Measurements from ENCODE around the gene PTPN13. TPM values are rescaled to one million over a fixed set of nuclear protein-coding genes. Genes with fewer than 3 reads are reported as not detected.

PTPN13 gene
- total RNA-seq, 1 donor from 2014 or later = 24.9 TPM

DNA sequence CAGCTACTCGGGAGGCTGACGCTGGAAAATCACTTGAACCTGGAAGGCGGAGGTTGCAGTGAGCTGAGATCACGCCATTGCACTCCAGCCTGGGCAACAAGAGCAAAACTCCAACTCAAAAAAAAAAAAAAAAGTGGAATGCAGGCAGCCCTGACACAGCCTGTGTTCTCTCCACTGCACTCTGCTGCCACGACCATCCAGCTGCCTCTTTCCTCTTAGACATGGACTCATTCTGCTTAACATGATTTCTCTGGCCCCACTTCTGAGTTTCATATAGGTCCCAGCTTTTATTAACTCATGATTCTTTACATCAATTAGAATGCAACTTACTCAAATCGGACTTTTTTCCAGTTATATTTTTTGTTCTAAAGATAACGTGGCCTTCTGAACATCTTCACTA, 225.4 kb downstream of the PTPN13 start:
- DNase-seq (ENCODE audit: low spot score) = no peak

DNA sequence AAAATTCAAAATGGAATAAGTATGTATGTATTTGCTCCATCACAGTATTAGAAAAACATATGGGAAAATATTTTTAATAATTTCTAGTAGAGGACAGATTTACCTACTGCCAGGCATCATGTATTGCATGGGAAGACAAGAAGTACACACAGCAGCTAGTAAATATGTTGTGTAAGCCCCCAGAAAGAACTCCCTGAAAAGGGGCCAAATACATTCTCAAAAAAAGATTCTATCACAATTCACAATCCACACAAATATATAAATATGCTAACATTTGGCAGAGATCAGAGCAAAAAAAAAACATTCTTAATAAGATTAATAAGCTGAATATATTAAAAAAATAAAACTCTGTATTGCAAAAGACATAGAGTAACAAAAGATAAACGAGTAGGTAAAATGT, 227.0 kb downstream of the PTPN13 start:
- no peak for DNase-seq (ENCODE audit: low spot score)

- DNase-seq (ENCODE audit: low spot score) = no peak
Observed at GRCh38 chr4:86822136-86822535, 228.0 kb downstream of the PTPN13 start.

- no peak for DNase-seq (ENCODE audit: low spot score)
Observed at GRCh38 chr4:86825511-86825910, 231.4 kb downstream of the PTPN13 start.

- DNase-seq (ENCODE audit: low spot score) = peak; percentile 51
Observed at GRCh38 chr4:86831262-86832130, 237.4 kb downstream of the PTPN13 start.

DNA sequence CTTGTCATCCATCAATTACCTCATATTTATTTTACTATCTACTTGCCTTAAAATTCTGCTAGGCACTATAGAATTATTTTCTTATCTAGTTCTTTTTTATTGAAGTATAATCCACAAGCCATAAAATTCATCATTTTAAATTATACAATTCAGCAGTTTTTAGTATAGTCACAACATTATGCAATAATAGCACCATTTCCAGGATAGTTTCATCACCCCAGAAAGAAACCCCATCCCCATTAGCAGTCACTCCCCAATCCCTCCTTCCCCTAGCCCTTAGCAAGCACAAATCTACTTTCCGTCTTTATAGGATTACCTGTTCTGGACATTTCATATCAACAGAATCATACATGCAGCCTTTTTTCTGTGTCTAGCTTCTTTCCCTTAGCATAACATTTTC, 239.5 kb downstream of the PTPN13 start:
- no peak for DNase-seq (ENCODE audit: low spot score)

- no peak for DNase-seq (ENCODE audit: low spot score)
Observed at GRCh38 chr4:86834901-86835300, 240.8 kb downstream of the PTPN13 start.

GRCh38 chr4:86835677-86836076, 241.6 kb downstream of the PTPN13 start:
- DNase-seq (ENCODE audit: low spot score) = no peak

DNA sequence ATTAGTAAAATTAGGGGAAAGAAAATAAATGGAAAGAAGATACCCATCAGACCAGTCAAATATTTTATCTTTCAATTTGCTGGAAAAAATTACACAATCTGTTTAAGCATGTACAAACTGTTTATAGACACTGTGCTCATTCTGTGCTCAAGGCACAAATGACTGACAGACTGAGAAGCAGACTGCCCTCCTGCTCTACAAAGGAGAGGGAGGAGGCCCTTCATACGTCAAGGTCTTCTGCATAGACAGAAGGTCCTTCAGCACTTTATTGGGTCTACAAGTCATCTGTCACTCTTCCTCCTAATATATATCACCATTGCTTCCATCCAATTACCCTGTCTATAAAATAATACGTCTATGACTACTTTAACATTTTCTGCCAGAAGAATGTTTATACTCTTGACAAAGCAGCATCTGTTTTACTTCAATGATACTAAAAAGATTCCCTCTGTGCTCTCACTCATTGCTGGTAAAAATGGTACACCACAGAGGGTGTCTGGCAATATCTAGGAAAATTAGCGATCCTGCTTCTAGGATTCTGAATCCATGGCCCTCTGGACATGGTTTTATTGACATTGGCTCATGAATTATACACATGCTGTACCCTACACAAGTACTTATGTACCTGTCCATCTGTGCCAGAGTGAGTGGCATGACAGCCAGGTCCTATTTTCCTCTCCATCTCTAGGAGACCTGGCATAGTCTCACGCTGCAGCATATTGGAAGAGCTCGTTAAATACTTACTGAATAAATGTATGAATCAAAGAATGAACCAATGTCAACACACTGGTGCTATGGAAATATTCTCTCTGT, 243.8 kb downstream of the PTPN13 start:
- DNase-seq (ENCODE audit: low spot score) = no peak

DNA sequence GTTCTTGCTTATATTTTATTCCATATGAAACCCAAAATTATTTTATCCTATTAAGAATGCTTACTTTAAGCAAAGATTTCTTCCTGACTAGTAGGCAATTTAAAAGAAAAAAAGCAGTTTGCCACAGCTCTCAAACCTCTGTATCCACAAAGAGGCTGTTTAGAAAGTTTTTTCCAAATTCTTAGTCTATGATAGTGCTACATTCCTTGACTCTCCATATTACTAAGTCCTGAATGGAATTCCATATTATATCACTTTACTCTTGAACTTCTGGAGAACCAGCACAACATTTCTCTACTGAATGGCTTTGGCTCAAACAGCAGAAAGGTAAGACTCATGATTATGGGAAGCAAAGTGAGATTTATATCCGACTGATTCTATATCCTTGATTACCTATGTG, 246.7 kb downstream of the PTPN13 start:
- no peak for DNase-seq (ENCODE audit: low spot score)

DNA sequence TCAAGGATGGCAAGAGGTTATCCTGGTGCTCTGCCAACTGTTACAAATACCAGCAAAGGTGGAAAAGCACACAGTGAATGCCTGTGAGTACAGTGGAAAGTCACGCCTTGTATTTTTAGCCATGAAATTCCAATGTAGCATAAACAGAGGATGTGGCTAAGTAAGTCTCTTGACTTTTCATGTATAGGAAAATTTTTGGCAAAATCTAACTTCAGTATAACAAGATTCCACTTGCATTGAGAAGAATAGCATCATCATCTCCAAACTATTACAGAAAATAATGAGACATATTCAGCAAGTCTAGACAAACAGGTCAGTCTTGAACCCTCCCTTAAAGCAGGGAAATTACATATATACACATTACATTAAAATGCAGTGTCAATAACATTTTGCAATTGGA, 247.2 kb downstream of the PTPN13 start:
- DNase-seq (ENCODE audit: low spot score) = no peak

DNA sequence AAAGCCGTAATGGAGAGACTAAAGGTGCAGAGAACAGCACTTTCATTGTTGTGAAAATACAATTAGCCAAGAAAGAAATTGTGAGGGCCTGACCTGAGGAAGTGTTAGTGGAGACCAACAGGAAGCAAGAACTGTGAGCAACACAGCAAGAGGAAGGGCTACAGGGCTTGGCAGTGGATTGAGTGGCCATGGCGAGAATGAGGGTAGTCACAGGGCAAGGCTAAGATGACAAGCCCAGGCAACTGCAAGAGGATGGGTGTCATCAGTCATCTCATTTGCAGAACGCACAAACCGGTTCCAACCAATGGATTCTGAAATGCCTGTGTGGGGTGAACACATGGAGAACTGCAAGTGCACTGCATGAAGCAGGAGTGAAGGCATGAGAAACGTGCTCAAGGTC, 251.5 kb downstream of the PTPN13 start:
- DNase-seq (ENCODE audit: low spot score) = no peak

- DNase-seq (ENCODE audit: low spot score) = no peak
Observed at GRCh38 chr4:86846921-86847320, 252.8 kb downstream of the PTPN13 start.

- no peak for DNase-seq (ENCODE audit: low spot score)
Observed at GRCh38 chr4:86847571-86847970, 253.5 kb downstream of the PTPN13 start.

GRCh38 chr4:86848136-86848535, 254.0 kb downstream of the PTPN13 start:
- DNase-seq (ENCODE audit: low spot score) = no peak

GRCh38 chr4:86848732-86849619, 254.9 kb downstream of the PTPN13 start, which contains the start of gene SLC10A6:
Gene SLC10A6 (minus strand): TSS chr4:86849384. CDS start chr4:86849115, 269 bp downstream.
- DNase-seq (ENCODE audit: low spot score) = no peak

DNA sequence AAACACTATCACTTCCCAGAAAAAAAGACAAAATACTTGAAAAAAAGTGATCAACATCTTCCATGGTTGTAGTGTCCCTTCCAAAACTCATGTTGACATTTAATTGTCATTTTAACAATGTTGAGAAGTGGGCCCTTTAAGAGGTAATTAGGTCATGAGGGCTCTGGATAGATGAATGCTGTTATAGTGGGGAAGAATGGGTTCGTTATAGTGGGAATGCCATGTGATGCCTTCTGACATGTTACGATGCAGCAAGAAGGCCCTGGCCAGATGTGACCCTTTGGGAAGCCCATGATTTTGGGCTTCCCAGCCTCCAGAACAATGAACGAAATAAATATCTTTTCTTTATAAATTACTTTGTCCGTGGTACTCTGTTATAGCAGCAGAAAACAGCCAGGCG, 259.1 kb downstream of the PTPN13 start:
- DNase-seq (ENCODE audit: low spot score) = no peak

- DNase-seq (ENCODE audit: low spot score) = no peak
Observed at GRCh38 chr4:86855572-86855971, 261.5 kb downstream of the PTPN13 start.

DNA sequence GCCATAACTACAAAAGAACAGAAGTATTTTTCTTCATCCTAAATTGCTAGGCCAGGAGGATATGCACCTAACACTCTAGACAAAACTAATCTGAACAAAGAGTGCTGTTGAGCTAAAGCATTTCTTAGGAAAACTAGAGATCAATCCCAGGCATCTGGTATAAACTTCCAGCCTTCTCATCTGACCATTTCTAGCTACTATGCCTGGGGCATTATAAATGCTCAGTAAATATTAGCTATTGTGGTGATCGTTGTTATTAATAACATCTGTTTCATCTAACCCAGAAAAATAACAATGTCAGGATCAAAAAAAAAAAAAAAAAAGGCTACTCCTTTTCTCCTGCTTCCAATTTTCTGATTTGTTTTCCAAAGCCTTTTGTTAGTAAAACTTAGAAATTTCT, 262.8 kb downstream of the PTPN13 start:
- DNase-seq (ENCODE audit: low spot score) = no peak

GRCh38 chr4:86857341-86858052, 263.4 kb downstream of the PTPN13 start:
- DNase-seq (ENCODE audit: low spot score) = no peak
